ENCODE data around the gene VPS33B.

- no peak for TF ChIP-seq CTCF (IDR thresholded peaks at IDR 0.05)
- no peak for TF ChIP-seq EP300 (IDR thresholded peaks at IDR 0.05)
- TF ChIP-seq POLR2A (IDR thresholded peaks at IDR 0.05; ENCODE audit: low read depth): no peak
These were observed 48.2 kb downstream of the VPS33B start for GRCh38 chr15:90974216-90974615.
